NOMO-1 (cell line): ENCODE results near the gene IGFN1.
"Not testable (repeated sequence)": the region's sequence is repeated elsewhere in the genome, so short reads cannot be mapped to it uniquely, and the experiment has no call there.

Experiments
- DNase-seq, 2 experiments: peaks; one replicate each; lab custom pipeline; 2025; ENCODE audit not compliant: unreplicated experiment in 2 of 2; lab: John Stamatoyannopoulos, UW

Gene IGFN1

DNA sequence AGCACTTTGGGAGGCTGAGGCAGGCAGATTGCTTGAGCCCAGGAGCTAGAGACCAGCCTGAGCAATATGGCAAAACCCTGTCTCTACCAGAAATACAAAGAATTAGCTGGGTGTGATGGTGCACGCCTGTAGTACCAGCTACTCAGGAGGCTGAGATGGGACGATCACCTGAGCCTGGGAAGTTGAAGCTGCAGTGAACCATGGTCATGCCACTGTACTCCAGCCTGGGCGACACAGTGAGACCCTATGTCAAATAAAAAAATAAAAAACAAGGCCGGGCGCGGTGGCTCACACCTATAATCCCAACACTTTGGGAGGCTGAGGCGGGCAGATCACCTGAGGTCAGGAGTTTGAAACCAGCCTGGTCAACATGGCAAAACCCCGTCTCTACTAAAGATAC lies 27.6 kb upstream of the IGFN1 start:
- not testable (repeated sequence) for DNase-seq

DNA sequence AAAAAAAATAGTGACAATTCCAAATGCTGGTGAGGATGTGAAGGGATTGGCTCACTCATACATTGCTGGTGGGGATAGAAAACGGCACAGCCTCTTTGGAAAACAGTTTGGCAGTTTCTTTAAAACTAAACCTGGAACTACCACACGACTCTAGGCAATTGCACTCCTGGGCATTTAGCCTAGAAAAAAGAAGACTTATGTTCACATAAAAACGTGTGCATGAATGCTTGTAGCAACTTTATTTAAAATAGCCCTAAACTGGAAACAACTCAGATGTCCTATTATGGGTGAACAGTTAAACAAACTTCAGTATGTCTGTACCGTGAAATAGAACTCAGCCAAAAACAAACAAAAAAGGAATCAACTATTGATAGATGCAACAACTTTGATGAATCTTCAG lies 26.9 kb upstream of the IGFN1 start:
- no peak for DNase-seq

DNA sequence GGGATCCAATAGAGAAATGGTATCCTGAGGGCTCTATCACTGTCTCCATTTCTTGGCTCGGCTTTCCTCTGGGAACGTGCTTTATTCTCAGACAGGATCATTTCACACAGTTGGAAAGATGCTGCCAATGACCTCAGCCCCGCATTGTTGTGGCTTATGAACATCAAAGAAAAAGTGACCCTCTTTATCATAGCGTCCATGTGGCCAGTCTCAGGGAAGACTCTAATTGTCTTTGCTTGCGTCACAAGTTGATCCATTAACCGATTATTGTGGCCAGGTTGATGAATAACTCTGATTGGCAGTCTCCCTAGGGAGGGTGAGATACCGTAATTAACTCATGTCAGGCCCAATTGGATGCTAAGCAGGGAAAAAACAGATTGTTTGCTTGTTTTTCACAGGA lies 26.0 kb upstream of the IGFN1 start:
- DNase-seq = no peak

DNA sequence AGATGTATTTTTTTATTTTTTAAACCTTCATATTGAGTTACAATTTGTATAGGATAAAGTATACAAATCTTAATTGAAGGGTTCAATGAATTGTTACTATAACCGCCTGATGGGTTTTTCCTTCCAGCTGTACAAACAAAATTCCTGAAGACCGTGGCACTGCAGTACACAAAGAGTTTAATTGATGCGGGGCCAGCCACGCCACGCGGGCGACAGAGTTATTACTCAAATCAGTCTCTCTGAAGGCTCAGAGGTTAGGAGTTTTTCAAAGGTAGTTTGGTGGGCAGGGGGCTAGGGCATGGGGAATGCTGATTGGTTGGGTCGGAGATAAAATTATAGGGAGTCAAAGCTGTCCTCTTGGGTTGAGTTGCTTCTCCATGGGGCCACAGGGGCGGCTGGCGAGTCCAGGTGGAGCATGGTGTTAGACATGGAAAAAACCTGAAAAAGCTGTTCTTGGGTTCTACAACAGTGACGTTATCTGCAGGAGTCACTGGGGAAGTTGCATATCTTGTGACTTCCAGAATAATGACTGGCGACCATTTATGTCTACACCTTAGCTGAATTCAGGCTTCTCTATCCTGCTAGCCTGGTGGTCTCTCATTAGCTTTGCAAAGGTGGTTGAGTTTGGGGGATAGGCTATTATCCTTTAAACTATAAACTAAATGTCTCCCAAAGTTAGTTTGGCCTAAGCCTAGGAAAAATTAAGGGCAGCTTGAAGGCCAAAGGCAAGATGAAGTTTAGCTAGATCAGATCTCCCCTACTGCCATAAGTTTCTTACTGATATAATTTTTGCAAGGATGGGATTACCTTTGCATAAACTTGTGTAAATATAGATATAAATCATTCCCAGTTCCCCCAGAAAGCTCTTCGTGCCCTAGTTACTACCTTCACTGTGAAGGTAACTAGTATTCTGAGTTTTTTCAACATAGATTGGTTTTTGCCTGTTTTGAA lies 23.3 kb upstream of the IGFN1 start:
- no peak for DNase-seq

DNA sequence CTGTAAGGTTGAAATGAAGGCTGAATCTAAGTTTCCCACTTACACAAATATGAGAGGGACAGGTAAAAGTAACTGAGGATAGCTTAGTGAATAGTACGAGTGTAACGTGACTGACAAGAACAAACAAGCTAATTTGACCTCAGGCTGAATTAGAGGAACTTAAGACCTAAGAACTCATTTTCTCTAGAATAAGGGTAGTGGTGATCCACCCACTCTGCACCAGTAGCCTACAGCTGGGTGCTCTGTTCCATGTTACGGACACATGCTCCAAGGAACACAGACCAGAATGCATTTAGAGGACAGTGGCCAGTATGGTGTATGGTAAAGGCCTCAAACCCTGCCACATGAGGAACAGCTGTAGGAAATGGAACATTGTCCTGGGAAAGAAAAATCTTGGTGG lies 21.4 kb upstream of the IGFN1 start:
- no peak for DNase-seq

DNA sequence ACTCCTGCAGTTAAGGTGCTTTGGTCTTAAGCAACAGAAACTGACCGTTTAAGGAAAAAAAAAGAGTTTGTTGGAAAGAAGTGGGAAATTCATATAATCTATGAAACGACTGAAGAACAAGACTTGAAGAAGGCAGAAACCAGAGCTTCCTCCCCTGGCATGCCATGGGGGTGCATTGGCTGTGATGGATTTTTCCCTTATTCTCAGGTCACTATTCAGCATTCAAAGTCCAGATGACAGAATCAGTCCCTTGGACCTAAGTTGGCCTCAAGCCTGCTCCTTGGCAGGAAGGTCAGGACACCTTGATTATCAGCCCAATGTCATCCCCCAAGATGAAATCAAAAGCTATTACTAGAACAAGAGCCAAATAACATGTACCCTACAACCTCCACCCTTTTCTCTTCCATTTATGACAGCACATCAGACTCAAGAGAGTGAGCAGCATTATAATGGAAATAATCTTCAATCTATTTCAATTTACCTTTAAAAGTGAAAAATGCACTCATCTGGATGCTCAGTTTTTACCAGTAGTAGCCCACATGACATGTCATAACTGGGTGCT lies 20.6 kb upstream of the IGFN1 start:
- DNase-seq = no peak

DNA sequence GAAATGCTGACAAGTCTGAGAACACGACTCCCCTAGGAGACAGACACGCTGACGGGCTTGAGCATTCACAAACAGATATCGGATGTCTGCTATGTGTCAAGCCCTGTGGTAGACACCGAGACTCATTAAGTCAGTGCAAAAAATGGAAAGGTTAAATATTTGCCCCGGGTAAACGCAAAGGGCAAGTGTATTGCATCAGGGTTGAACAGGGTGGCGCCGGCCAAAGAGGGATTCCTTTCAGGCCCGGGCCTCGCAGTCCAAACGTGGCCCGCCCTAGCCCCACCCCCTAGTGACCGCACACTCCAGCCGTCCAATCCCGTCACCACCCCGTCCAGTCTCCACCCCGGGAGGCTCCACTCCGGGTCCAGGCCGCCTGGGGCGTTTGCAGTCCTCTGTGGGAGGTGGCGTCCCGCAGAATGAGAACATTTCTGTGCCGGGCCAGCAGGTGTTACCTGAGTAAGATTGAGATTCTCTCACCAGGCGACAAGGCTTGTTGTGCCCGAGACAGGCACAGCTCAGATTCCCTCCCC lies 20.0 kb upstream of the IGFN1 start:
- DNase-seq = peak; percentile 83 to 88

DNA sequence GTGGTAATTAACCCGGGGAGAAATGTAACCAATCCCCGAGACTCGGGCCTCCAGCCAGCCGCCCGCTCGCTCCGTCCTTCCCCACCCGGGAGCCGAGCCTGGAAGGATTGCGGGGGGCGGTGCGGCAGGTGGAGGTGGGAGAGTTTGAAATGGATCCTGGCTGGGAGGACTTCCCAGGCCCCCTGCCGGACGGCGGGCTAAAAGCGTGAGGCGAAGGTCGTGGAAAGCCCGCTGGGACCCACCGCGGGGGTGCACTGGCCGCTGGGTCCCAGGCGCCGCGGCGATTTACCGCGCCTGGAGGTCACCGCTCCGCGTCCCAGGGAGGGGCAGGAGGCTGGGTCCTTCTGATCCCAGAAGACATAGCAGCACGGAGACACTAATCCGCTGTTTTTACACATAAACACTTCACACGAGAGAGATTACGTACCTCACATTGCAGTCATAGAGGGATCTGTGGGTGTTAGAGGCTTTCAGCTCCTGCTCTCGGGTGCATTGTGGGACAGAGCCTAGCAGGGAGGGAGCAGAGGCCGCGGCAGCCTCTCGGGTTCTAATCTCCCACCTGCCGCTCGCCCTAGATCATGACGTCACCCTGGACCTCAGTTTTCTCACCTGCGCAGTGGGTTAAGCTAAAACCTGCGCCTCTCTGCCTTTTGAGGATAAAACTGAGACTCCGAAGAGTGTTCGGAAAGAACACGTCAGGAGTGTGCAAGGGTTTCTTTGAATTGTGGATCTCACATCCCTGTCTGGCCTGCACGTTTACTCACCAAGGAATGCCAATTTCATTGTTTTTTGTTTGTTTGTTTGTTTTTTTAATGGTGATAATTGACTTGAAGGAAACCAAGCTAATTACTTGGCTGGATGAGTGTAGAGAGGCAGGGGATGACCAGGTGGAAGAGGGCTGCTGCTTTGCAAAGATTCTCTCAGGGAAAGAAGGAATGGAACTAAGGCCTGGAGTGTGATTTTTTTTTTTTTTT lies 19.3 kb upstream of the IGFN1 start:
- peak in 1 of 2 experiments; percentile 16 for DNase-seq

DNA sequence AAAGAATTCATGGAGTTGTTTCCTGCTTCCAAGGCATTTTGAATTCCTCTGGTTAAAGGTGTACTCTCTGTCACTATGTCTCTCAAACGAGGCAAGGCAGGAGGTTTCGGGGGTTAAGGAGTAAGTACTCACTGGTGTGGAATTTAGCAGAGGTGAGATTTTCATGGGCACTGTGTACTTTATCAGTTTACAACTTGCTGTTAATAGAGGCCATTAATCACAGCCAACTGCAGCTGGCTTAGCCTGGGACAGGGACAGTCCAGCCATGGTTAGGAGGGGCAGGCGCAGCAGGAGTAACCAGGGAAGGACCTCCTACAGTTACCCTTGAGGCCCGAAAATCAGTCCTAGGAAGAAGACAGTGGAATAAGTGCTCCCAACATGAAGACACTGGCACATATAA lies 18.3 kb upstream of the IGFN1 start:
- no peak for DNase-seq

DNA sequence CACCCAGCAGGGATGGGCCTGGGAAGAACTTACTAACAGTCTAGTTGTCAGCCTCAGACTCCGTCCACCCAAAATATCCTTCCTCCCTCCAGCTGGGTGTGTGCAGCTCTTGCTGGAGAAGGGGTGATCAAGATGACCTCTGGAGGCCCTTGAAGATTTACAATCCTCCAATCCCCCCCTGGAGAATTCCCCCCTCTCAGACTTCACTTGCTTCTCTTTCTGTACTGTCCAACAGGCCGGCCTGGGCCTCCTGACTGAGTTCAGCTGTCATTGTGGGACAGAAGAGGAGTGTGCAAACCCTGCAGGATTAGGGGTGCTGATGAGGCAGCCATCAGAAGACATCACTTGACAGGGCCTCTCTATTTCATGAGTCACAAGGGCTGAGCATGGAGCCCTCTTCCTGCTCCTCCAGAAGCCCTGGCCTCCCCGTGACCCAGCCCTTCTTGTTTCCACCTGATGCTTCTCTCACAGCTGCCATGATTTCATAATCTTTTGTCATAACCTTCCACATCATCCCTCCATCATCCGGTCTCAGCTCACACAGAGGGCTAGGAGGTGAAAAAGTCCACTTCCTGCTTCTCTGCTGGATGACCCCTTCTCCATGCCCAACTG lies 17.5 kb upstream of the IGFN1 start:
- DNase-seq = no peak

DNA sequence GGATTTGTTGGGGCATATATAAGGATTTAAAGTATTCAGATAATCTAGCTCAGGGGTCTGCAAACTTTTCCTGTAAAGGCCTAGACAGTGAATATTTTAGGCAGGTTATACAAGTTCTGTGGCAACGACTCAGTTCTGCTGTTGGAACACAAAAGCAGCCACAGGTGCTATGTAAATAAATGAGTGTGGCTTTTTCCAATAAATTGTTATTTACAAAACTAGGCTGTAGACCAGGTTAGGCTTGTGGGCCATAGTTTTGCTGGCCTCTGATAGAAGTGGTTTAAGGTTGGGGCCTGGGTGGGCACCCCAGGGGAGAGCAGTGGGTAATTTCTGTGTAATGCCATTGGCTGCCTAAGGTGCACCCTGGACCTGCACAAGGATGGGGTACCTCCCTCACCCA lies 16.9 kb upstream of the IGFN1 start:
- DNase-seq = no peak

DNA sequence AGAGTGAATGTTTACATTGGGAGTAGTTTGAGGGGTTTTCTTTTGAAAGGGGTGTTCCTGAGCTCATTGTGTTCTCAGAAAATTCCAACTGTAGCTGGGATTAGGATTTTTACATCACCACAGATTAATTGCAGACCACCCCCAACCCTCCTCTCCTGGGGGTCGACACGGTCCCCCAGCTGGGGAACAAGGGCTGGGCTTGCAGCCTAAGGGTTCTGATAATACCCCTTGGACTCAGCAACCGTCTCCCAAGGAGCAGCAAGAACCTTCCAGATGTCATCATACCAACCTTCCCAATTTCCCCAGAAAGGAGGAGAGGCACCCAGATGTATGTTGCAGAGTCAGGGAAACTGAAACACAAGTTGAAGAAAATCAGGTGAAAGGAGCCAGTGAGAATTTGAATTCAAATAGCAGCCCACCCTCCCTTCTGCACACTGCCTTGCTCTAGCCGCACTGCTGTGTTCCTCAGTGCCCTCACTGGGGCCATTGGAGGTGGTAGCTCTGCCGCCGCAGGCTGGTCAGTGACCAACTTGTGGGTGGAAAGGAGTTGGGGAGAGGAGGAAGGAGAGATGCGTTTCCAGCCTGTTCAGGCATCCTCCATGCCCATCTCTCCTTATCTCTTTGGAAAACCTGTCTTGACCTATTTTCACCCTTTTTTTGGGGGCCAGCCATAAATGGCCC lies 14.7 kb upstream of the IGFN1 start:
- DNase-seq = no peak

DNA sequence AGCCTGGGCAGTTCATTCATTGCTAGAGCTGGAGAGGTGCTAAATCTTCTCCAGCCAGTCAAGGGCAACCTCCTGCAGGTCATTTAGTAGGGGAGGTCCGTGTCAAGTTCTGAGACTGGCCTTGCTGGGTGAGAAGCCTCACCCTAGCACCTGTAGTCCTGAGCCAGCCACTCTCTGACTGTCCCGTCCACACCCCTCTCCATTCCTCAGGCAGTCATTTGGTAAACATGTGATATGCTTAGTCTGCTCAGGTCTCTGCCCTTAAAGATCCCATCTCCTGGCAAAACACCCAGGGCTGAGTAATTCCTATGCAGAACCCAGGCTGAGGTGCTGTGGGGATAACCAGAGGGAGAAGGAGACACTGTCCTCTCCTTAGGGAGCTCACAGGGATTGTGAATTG lies 13.7 kb upstream of the IGFN1 start:
- no peak for DNase-seq

DNA sequence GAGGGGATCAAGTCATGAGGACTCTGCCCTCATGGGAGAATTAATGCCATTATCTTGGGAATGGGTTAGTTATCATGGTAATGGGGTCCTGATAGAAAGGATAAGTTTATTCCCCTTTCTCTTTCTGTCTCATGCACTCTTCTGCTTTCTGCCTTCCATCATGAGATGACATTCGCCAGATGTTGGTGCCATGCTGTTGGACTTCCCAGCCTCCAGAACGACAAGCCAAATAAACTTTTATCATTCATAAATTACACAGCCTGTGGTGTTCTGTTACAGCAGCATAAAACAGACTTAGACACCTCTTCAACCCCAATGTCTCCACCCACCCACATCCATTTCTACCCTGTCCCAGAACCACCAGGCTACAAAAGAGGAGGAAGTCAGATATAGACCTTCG lies 11.9 kb upstream of the IGFN1 start:
- no peak for DNase-seq

DNA sequence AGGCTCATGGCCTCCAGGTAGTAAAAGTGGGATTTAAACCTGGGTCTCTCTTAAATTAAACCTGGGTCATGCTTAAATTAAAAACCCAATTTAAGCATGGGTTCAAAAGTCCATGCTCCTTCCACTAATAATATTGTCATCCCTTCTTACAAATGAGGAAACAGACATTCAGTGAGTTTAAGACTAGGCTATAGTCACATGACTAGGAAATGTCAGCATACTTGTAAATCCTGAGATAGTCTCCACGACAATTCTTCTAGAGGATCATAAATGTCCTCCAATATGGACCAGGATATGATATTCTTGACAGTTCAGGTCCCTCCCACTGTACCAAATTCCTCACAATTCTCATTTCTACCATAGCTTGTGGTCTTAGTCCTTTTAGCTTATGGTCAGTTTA lies 10.5 kb upstream of the IGFN1 start:
- no peak for DNase-seq

DNA sequence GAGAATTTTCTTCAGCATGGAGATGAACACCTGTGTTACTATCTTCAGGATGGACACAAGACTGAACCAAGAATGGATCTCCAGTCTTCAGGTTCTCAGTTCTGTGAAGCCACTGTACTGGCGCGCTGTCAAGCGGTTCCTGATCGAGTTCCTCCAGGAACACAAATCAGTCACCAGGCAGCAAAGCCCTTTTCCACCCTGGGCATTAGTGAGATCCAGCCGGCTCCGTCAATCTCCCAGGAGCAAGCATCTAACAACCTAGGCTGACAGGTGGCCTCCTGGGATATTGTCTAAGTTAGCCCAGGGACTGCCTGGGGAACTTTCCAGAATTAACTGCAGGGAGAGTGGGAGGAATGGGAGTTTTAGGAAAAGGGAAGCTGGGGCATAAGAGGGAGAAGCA lies 9.7 kb upstream of the IGFN1 start:
- DNase-seq = no peak

DNA sequence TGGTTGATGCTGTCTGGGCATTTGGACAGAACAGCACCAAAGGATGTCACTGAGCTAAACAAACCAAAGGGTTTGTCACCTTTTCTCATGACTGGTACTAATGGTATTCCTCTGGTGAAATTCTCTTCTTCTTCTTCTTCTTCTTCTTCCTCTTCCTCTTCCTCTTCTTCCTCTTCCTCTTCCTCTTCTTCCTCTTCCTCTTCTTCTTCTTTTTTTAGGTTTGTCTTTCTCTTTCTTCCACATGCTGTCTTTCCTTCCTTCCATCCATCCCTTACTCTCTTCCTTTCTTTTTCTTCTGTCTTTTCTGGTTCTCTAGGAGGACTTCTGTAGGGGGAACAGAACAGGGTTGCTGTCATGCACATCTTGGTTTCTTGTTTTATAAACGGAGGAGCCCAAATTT lies 9.3 kb upstream of the IGFN1 start:
- no peak for DNase-seq

DNA sequence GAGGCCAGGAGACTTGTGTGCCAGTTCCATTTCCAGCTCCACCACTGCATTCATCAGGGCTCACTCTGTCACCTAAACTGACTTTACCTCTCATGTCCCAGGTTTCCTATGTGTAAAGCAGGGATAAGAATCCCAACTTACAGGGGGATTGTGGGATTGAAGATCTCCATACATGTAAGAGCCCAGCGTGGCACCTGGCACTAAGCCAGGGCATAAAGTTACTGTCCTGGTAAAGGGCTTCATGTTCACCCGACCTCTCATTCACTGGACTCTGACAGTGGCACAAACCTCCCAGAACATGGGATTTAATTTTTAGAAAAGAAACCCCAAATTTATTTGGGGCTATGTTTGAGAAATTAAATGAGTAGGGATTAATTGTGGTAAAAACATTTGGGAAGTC lies 8.9 kb upstream of the IGFN1 start:
- DNase-seq = no peak

DNA sequence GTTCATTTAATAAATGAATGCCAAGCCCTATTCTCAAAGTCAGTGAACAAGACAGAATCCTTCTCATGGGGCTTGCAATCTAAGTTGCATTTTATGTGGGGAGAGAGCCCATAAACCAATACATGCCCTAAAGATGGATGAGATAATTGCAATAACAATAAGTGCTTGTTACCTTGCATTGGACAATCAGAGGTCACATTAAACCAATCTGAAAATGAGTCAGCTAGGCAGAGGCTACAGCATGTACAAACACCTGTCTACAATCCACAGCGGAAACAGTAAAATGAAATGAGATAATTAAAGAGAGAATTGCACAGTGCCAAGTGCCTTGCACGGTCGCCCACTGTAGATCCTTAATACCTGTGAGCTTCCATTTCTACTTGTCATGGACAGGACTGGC lies 7.4 kb upstream of the IGFN1 start:
- DNase-seq = no peak

DNA sequence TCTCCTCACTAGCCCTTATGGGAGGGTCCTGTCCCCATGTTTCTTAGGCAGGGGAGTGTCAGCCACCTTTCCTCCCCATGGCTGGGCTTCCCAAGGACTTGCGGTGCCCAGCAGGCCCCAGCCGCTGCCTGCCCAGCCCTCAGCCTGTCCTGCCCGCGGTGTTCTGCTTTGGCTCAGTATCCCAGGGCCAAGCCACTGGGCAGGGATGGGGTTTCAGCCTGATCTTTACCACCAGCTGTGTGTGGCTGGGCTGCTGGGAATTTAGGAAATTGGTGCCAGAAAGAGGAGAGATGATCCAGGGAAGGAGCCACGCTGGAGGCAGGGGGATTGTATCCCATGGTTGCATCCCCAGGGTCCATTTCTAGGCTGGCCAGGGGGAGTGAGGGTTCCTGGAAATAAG lies 6.9 kb upstream of the IGFN1 start:
- no peak for DNase-seq
